B cell (primary cell): ENCODE results near the gene ZNF750. TPM values are rescaled to one million over a fixed set of nuclear protein-coding genes. Genes with fewer than 3 reads are reported as not detected.

Source experiments
- ATAC-seq: fragments of 200-7000 bp; cut with Tn5 transposase; one replicate; pipeline ENCODE4 v1.10.0; 2021; ENCODE audit warnings: low read depth, mild to moderate bottlenecking, moderate number of reproducible peaks, moderate library complexity
- CTCF ChIA-PET: fragments of 350-600 bp; sonication (Branson Sonifier 250); formaldehyde crosslinking; loops from one replicate; lab custom pipeline; 2021; ENCODE audit warnings: antibody characterized with exemption, inconsistent platforms; lab: Charles Lee
- POLR2A ChIA-PET: fragments of 350-600 bp; sonication (Branson Sonifier 250); formaldehyde crosslinking; loops from one replicate; lab custom pipeline; 2021; ENCODE audit warnings: antibody characterized with exemption; lab: Charles Lee
- DNase-seq: peaks from one replicate; pipeline ENCODE4 v3.0.0; 2013
- H2AFZ ChIP-seq: 2 replicates; pipeline ENCODE4 v1.6.1; 2012; ENCODE audit warnings: mild to moderate bottlenecking, low read depth, low read length; ENCODE audit not compliant: insufficient read depth, poor library complexity, severe bottlenecking
- H3K27ac ChIP-seq, 2 donors: 1 replicate in 1 of 2; 2 replicates in 1 of 2; pipeline ENCODE4 v1.5.1; 2012 to 2013; ENCODE audit warnings: low read length in 2 of 2, mild to moderate bottlenecking in 2 of 2, moderate library complexity in 1 of 2
- H3K27me3 ChIP-seq, 4 experiments: fragments of 200-600 bp in 1 of 4; sonication (generic) in 1 of 4; replicated peaks in 1 of 4; 1 replicate in 2 of 4; 2 replicates in 2 of 4; pipeline versions ENCODE4 v1.6.1 to v1.7.0; 2013 to 2016; ENCODE audit warnings: low read length in 3 of 4, mild to moderate bottlenecking in 2 of 4, mixed read lengths in 1 of 4, moderate library complexity in 1 of 4; ENCODE audit not compliant: insufficient read depth in 4 of 4, control insufficient read depth in 3 of 4; ENCODE audit errors: control extremely low read depth in 1 of 4
- H3K36me3 ChIP-seq, 2 experiments: replicated peaks in 1 of 2; 1 replicate in 1 of 2; 2 replicates in 1 of 2; pipeline versions ENCODE4 v1.6.1 to v1.7.1; 2013; ENCODE audit warnings: low read length in 1 of 2; ENCODE audit not compliant: insufficient read depth in 2 of 2, control insufficient read depth in 1 of 2; ENCODE audit errors: control extremely low read depth in 1 of 2, extremely low read depth in 1 of 2
- H3K4me1 ChIP-seq, 2 donors: fragments of 200-600 bp in 1 of 2; sonication (generic) in 1 of 2; 1 replicate in 1 of 2; 2 replicates in 1 of 2; pipeline versions ENCODE4 v1.5.1 to v1.6.1; 2013 to 2017; ENCODE audit warnings: low read length in 2 of 2; ENCODE audit not compliant: control insufficient read depth in 2 of 2, insufficient read depth in 2 of 2
- H3K4me2 ChIP-seq: replicated peaks from 2 replicates; pipeline ENCODE3; 2012; ENCODE audit warnings: mild to moderate bottlenecking, low read depth, low read length; ENCODE audit not compliant: poor library complexity, severe bottlenecking
- H3K4me3 ChIP-seq, 5 experiments: fragments of 200-600 bp in 1 of 5; sonication (generic) in 1 of 5; 1 replicate in 3 of 5; 2 replicates in 2 of 5; pipeline versions ENCODE4 v1.5.1 to v1.7.0; 2011 to 2016; ENCODE audit warnings: low read length in 4 of 5, mild to moderate bottlenecking in 4 of 5, low read depth in 2 of 5, control low read depth in 1 of 5, moderate library complexity in 1 of 5; ENCODE audit not compliant: insufficient read depth in 1 of 5; ENCODE audit errors: control extremely low read depth in 1 of 5, extremely low read depth in 1 of 5
- H3K79me2 ChIP-seq: fragments of 200-600 bp; sonication (generic); one replicate; pipeline ENCODE4 v1.6.0; 2016; ENCODE audit warnings: low read length; ENCODE audit not compliant: control insufficient read depth, insufficient read depth
- H3K9ac ChIP-seq: fragments of 200-600 bp; sonication (generic); 2 replicates; pipeline ENCODE4 v1.6.1; 2017; ENCODE audit warnings: mild to moderate bottlenecking, low read length, moderate library complexity
- H3K9me3 ChIP-seq, 3 donors: one replicate each; pipeline versions ENCODE4 v1.6.1 to v1.7.1; 2013; ENCODE audit warnings: low read length in 2 of 3; ENCODE audit not compliant: control insufficient read depth in 2 of 3, insufficient read depth in 1 of 3; ENCODE audit errors: control extremely low read depth in 1 of 3
- H4K20me1 ChIP-seq: 2 replicates; pipeline ENCODE4 v1.6.0; 2012; ENCODE audit warnings: mild to moderate bottlenecking, low read length; ENCODE audit not compliant: insufficient read depth, control insufficient read depth, poor library complexity, severe bottlenecking
- H3K27ac Mint-ChIP-seq: one replicate; pipeline ENCODE4 v1.8.0; 2021; ENCODE audit warnings: mixed read lengths
- H3K27me3 Mint-ChIP-seq: one replicate; pipeline ENCODE4 v1.8.0; 2021; ENCODE audit warnings: mixed read lengths
- H3K4me1 Mint-ChIP-seq: one replicate; pipeline ENCODE4 v1.8.0; 2021; ENCODE audit warnings: mixed read lengths
- H3K4me3 Mint-ChIP-seq: one replicate; pipeline ENCODE4 v1.8.0; 2021; ENCODE audit warnings: mixed read lengths
- H3K9me3 Mint-ChIP-seq: one replicate; pipeline ENCODE4 v1.8.0; 2022; ENCODE audit warnings: mixed read lengths; ENCODE audit not compliant: insufficient read depth
- CTCF ChIP-seq: fragments of 200-600 bp; IDR thresholded peaks from one replicate; pipeline ENCODE4 v1.8.0; 2022; ENCODE audit warnings: antibody characterized with exemption, mild to moderate bottlenecking
- EZH2 ChIP-seq: IDR thresholded peaks from 2 replicates; pipeline ENCODE4 v1.6.1; 2012; ENCODE audit warnings: borderline replicate concordance, low read depth, mild to moderate bottlenecking, moderate library complexity, low read length; ENCODE audit not compliant: insufficient read depth, poor library complexity, severe bottlenecking
- WGBS: methylation state at CpG from one replicate; pipeline ENCODE4 v1.1.5; 2013; ENCODE audit warnings: missing lambda C conversion rate; ENCODE audit not compliant: insufficient coverage; 5-methylcytosine and 5-hydroxymethylcytosine counted together
- intact Hi-C: fragments of 100-400 bp; cut with micrococcal nuclease; formaldehyde crosslinking; loops from one replicate; pipeline ENCODE4 v1.10.0; 2022
- polyA minus RNA-seq: library from RNA; depleted of rRNA, polyadenylated mRNA; stranded (reverse); fragments of >200 nt; gene quantifications from 2 replicates; pipeline ENCODE4 v1.2.3, GENCODE V29; 2012
- polyA plus RNA-seq: library from polyadenylated mRNA; depleted of rRNA; stranded (reverse); fragments of >200 nt; gene quantifications from 2 replicates; pipeline ENCODE4 v1.2.3, GENCODE V29; 2012
- total RNA-seq, 2 donors: library from RNA; stranded (reverse); fragments of 120-200 nt in 1 of 2; gene quantifications; 1 replicate in 1 of 2; 2 replicates in 1 of 2; pipeline versions ENCODE4 v1.2.3 to v1.2.4, GENCODE V29; 2013 to 2022

The ZNF750 gene
- total RNA-seq (not detected in 2 replicates), polyA plus RNA-seq (not detected in 2 replicates), polyA minus RNA-seq (0.14 TPM in 1 of 2 replicates, not detected in the other)
- not detected for total RNA-seq (2013)

GRCh38 chr17:82839617-82840292 is at the start of gene ZNF750:
Gene ZNF750, minus strand, starts transcription at chr17:82840022. Its CDS starts 7,568 bp downstream, at chr17:82832454.
- ChIA-PET POLR2A (no interaction called here), CTCF (no interaction called here)
- 98% methylated on average over 24 of the region's 25 CpGs for WGBS
- H3K4me2 ChIP-seq: no peak within 1 kb of the TSS
- intact Hi-C loops: no loop called here
- Mint-ChIP-seq H3K4me1 (no peaks in the 10 kb centered on the region), H3K9me3 (no peaks in the 10 kb centered on the region), H3K4me3 (no peak within 1 kb of the TSS), H3K27ac (no peak within 1 kb of the TSS), H3K27me3 (no peaks in the 10 kb centered on the region)
- H3K9me3 ChIP-seq: no peaks in the 10 kb centered on the region
- TF ChIP-seq CTCF (no peak), EZH2 (no peak)
- H3K79me2 ChIP-seq: no peaks in the 10 kb centered on the region
- ATAC-seq: no peak
- no peaks in the 10 kb centered on the region for H3K4me1 ChIP-seq
- H3K36me3 ChIP-seq: no peaks in the 10 kb centered on the region
- H3K27me3 ChIP-seq: no peaks in the 10 kb centered on the region
- H2AFZ ChIP-seq: no peak within 1 kb of the TSS
- H3K9ac ChIP-seq: no peak within 1 kb of the TSS
- no peak within 1 kb of the TSS for H3K27ac ChIP-seq
- H3K4me3 ChIP-seq: no peak within 1 kb of the TSS
- no peak for DNase-seq
- H4K20me1 ChIP-seq: no peaks in the 10 kb centered on the region
